Smooth muscle cell (in vitro differentiated cells): Measurements from ENCODE around the gene RPL13A. TPM values are rescaled to one million over a fixed set of nuclear protein-coding genes. Genes with fewer than 3 reads are reported as not detected.
"Not testable (repeated sequence)": the region's sequence is repeated elsewhere in the genome, so short reads cannot be mapped to it uniquely, and the experiment has no call there.

Source experiments
- DNase-seq: peaks from one replicate; lab custom pipeline; 2025; ENCODE audit not compliant: unreplicated experiment; lab: John Stamatoyannopoulos, UW
- H2AFZ ChIP-seq: fragments of 200-600 bp; sonication (generic); 2 replicates; pipeline ENCODE4 v1.6.0; 2016; ENCODE audit warnings: antibody characterized with exemption, low read depth, mild to moderate bottlenecking
- H3F3A ChIP-seq: fragments of 200-600 bp; sonication (generic); 2 replicates; pipeline ENCODE4 v1.6.0; 2017; ENCODE audit warnings: antibody characterized with exemption, low read depth
- H3K27ac ChIP-seq: fragments of 200-600 bp; sonication (generic); 2 replicates; pipeline ENCODE4 v1.5.1; 2016; ENCODE audit warnings: low read depth, mild to moderate bottlenecking
- H3K27me3 ChIP-seq: fragments of 200-600 bp; sonication (generic); 2 replicates; pipeline ENCODE4 v1.6.1; 2016; ENCODE audit warnings: low read depth, mild to moderate bottlenecking
- H3K36me3 ChIP-seq: fragments of 200-600 bp; sonication (generic); 2 replicates; pipeline ENCODE4 v1.5.1; 2016; ENCODE audit warnings: low read depth
- H3K4me1 ChIP-seq: fragments of 200-600 bp; sonication (generic); 2 replicates; pipeline ENCODE4 v1.5.1; 2016; ENCODE audit warnings: low read depth
- H3K4me2 ChIP-seq: fragments of 200-600 bp; sonication (generic); 2 replicates; pipeline ENCODE4 v1.6.0; 2016; ENCODE audit warnings: mild to moderate bottlenecking
- H3K4me3 ChIP-seq: fragments of 200-600 bp; sonication (generic); 2 replicates; pipeline ENCODE4 v1.5.1; 2016; ENCODE audit warnings: mild to moderate bottlenecking
- H3K79me2 ChIP-seq: fragments of 200-600 bp; sonication (generic); 2 replicates; pipeline ENCODE4 v1.6.0; 2016; ENCODE audit warnings: low read depth, mild to moderate bottlenecking
- H3K9ac ChIP-seq: fragments of 200-600 bp; sonication (generic); 2 replicates; pipeline ENCODE4 v1.6.0; 2016; ENCODE audit warnings: low read depth
- H3K9me3 ChIP-seq: fragments of 200-600 bp; sonication (generic); replicated peaks from 2 replicates; pipeline ENCODE4 v1.5.1; 2016; ENCODE audit warnings: low read depth
- H4K20me1 ChIP-seq: fragments of 200-600 bp; sonication (generic); 2 replicates; pipeline ENCODE4 v1.6.0; 2016; ENCODE audit warnings: low read depth
- CTCF ChIP-seq: fragments of 200-600 bp; sonication (generic); IDR thresholded peaks from 2 replicates; pipeline ENCODE4 v1.5.1; 2017; ENCODE audit warnings: borderline replicate concordance, mild to moderate bottlenecking, antibody characterized with exemption; ENCODE audit not compliant: insufficient read depth, poor library complexity, severe bottlenecking
- WGBS: methylation state at CpG from one replicate; pipeline ENCODE4 v1.1.7; 2016; ENCODE audit warnings: low lambda C conversion rate; 5-methylcytosine and 5-hydroxymethylcytosine counted together
- polyA plus RNA-seq: library from polyadenylated mRNA; unstranded; fragments of >200 nt; fragmentation: Nextera tagmentation; extraction: Ambion mirVana; gene quantifications from 2 replicates; pipeline ENCODE4 v1.2.1, GENCODE V29; 2016
- total RNA-seq: library from RNA; depleted of rRNA; stranded (reverse); fragments of >200 nt; gene quantifications from 2 replicates; pipeline ENCODE4 v1.2.3, GENCODE V29; 2014

Gene RPL13A
- total and polyA plus RNA-seq, 2 experiments from 2014 or later = 732 to 1,154 TPM

GRCh38 chr19:49459388-49459787 is 28.0 kb upstream of the RPL13A start:
- Histone ChIP-seq H3K79me2 (no peaks in the 10 kb centered on the region), H3K36me3 (no peaks in the 10 kb centered on the region), H2AFZ (no peak overlapping the region), H3K4me1 (peaks cover under 1% of the 10 kb centered on the region), H3K27ac (no peak overlapping the region), H3K4me3 (no peak overlapping the region), H3F3A (no peaks in the 10 kb centered on the region), H3K9ac (no peak overlapping the region), H3K9me3 (no peaks in the 10 kb centered on the region), H4K20me1 (no peaks in the 10 kb centered on the region), H3K4me2 (no peak overlapping the region), H3K27me3 (no peaks in the 10 kb centered on the region)
- 89% methylated on average over 12 of the region's 12 CpGs for WGBS
- TF ChIP-seq CTCF = no peak
- DNase-seq = no peak

- not testable (repeated sequence) for H3K4me1 ChIP-seq, H3K79me2 ChIP-seq, H3K9me3 ChIP-seq, H4K20me1 ChIP-seq, DNase-seq, H3K9ac ChIP-seq, H3K4me3 ChIP-seq, H2AFZ ChIP-seq, H3K27ac ChIP-seq, H3K4me2 ChIP-seq, H3K36me3 ChIP-seq, H3F3A ChIP-seq, H3K27me3 ChIP-seq
- no CpG with 5 or more reads among the region's 1 CpG for WGBS
These were observed 26.3 kb upstream of the RPL13A start for GRCh38 chr19:49461130-49461529.

- Histone ChIP-seq H3F3A (no peaks in the 10 kb centered on the region), H2AFZ (no peak overlapping the region), H3K36me3 (no peaks in the 10 kb centered on the region), H3K27me3 (no peaks in the 10 kb centered on the region), H3K4me2 (no peak overlapping the region), H4K20me1 (no peaks in the 10 kb centered on the region), H3K9ac (no peak overlapping the region), H3K9me3 (no peaks in the 10 kb centered on the region), H3K4me3 (no peak overlapping the region), H3K27ac (no peak overlapping the region), H3K4me1 (no peaks in the 10 kb centered on the region), H3K79me2 (no peaks in the 10 kb centered on the region)
- TF ChIP-seq CTCF = no peak
- no peak for DNase-seq
- 97% methylated on average over 37 of the region's 37 CpGs for WGBS
These were observed 25.8 kb upstream of the RPL13A start for GRCh38 chr19:49461656-49462055.

- Histone ChIP-seq H4K20me1 (no peaks in the 10 kb centered on the region), H3K79me2 (no peaks in the 10 kb centered on the region), H3K27ac (no peak overlapping the region), H2AFZ (no peak overlapping the region), H3K9ac (no peak overlapping the region), H3K4me3 (no peak overlapping the region), H3K4me1 (no peaks in the 10 kb centered on the region), H3K27me3 (no peaks in the 10 kb centered on the region), H3K9me3 (no peaks in the 10 kb centered on the region), H3K36me3 (no peaks in the 10 kb centered on the region), H3F3A (no peaks in the 10 kb centered on the region), H3K4me2 (no peak overlapping the region)
- no peak for TF ChIP-seq CTCF
- no peak for DNase-seq
- WGBS = 96% methylated on average over 10 of the region's 12 CpGs
These were observed 24.9 kb upstream of the RPL13A start for GRCh38 chr19:49462492-49462891.
